ENCODE measurements around the gene ASB18. TPM values are rescaled to one million over a fixed set of nuclear protein-coding genes. Genes with fewer than 3 reads are reported as not detected.

The ASB18 gene
- total RNA-seq, 1 donor from 2014 or later = not detected

- DNase-seq = no peak
- Mint-ChIP-seq H3K27ac (ENCODE audit: unreplicated experiment) (no peak overlapping the region), H3K4me1 (ENCODE audit: low read depth, unreplicated experiment) (no peaks in the 10 kb centered on the region), H3K36me3 (ENCODE audit: unreplicated experiment) (no peaks in the 10 kb centered on the region), H3K27me3 (ENCODE audit: unreplicated experiment) (no peaks in the 10 kb centered on the region), H3K9me3 (ENCODE audit: unreplicated experiment) (peaks cover 3% of the 10 kb centered on the region), H3K4me3 (ENCODE audit: unreplicated experiment) (no peak overlapping the region)
- no peak for TF ChIP-seq CTCF (IDR thresholded peaks at IDR 0.05; ENCODE audit: partially characterized antibody, unreplicated experiment)
Observed at GRCh38 chr2:236246711-236247246, 17.4 kb downstream of the ASB18 start.

DNA sequence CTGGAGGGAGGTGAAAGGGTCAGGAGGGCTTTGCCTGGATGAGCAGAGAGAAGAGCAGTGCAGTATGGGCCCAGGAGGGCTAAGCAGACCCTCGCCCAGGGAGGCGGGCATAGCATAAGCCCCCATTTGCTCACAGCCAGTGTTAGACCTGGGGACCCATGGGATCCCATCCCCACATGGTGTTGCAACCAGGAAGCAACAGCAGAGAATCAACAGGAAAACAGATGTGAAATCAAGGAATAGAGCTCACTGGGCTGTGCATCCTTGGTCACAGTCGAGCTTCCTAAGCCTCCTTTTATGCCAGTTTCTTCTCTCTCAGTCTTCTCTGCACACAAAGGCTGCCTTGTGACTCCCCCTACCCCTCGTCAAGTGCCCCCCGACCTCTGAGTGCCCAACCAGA lies 19.9 kb downstream of the ASB18 start:
- no peak overlapping the region for H3K4me3 Mint-ChIP-seq (ENCODE audit: unreplicated experiment)
- H3K27ac Mint-ChIP-seq (ENCODE audit: unreplicated experiment) = no peak overlapping the region
- no peaks in the 10 kb centered on the region for H3K4me1 Mint-ChIP-seq (ENCODE audit: low read depth, unreplicated experiment)
- H3K9me3 Mint-ChIP-seq (ENCODE audit: unreplicated experiment) = peaks cover 3% of the 10 kb centered on the region
- no peaks in the 10 kb centered on the region for H3K36me3 Mint-ChIP-seq (ENCODE audit: unreplicated experiment)
- peaks cover 2% of the 10 kb centered on the region for H3K27me3 Mint-ChIP-seq (ENCODE audit: unreplicated experiment)
- TF ChIP-seq CTCF (IDR thresholded peaks at IDR 0.05; ENCODE audit: partially characterized antibody, unreplicated experiment) = no peak
- DNase-seq = no peak

- H3K4me1 Mint-ChIP-seq (ENCODE audit: low read depth, unreplicated experiment) = peaks cover 2% of the 10 kb centered on the region
Observed at GRCh38 chr2:236242057-236242495, 22.1 kb downstream of the ASB18 start.

GRCh38 chr2:236241181-236242056 lies 22.8 kb downstream of the ASB18 start:
- H3K36me3 Mint-ChIP-seq (ENCODE audit: unreplicated experiment) = no peaks in the 10 kb centered on the region
- peaks cover 13% of the 10 kb centered on the region for H3K27me3 Mint-ChIP-seq (ENCODE audit: unreplicated experiment)
- peaks cover 5% of the 10 kb centered on the region for H3K4me1 Mint-ChIP-seq (ENCODE audit: low read depth, unreplicated experiment)
- H3K9me3 Mint-ChIP-seq (ENCODE audit: unreplicated experiment) = peaks cover 5% of the 10 kb centered on the region
- H3K4me3 Mint-ChIP-seq (ENCODE audit: unreplicated experiment) = no peak overlapping the region
- H3K27ac Mint-ChIP-seq (ENCODE audit: unreplicated experiment) = no peak overlapping the region
- TF ChIP-seq CTCF (IDR thresholded peaks at IDR 0.05; ENCODE audit: partially characterized antibody, unreplicated experiment) = no peak
- DNase-seq = no peak

More at GRCh38 chr2:236242057-236242495, 22.1 kb downstream of the ASB18 start:
- H3K27ac Mint-ChIP-seq (ENCODE audit: unreplicated experiment) = no peak overlapping the region
- H3K36me3 Mint-ChIP-seq (ENCODE audit: unreplicated experiment) = no peaks in the 10 kb centered on the region
- no peak overlapping the region for H3K4me3 Mint-ChIP-seq (ENCODE audit: unreplicated experiment)
- peaks cover 10% of the 10 kb centered on the region for H3K27me3 Mint-ChIP-seq (ENCODE audit: unreplicated experiment)
- no peak for DNase-seq
- TF ChIP-seq CTCF (IDR thresholded peaks at IDR 0.05; ENCODE audit: partially characterized antibody, unreplicated experiment) = no peak
- peaks cover 6% of the 10 kb centered on the region for H3K9me3 Mint-ChIP-seq (ENCODE audit: unreplicated experiment)

Measured in glutamatergic neuron (in vitro differentiated cells).